Endothelial cell of umbilical vein (primary cell): Measurements from ENCODE around the gene TIMM17A. TPM values are rescaled to one million over a fixed set of nuclear protein-coding genes. Genes with fewer than 3 reads are reported as not detected.

Experiments
- BruUV-seq: library from RNA; stranded (reverse); fragments of 400-500 nt; replicated peaks from 2 replicates; lab custom pipeline; 2021; lab: Mats Ljungman, UMichigan
- CTCF ChIA-PET: fragments of 300-600, 350-600 bp; sonication (Branson Sonifier 250); formaldehyde crosslinking; loops from one replicate; lab custom pipeline; 2021; ENCODE audit warnings: antibody characterized with exemption, inconsistent platforms; lab: Charles Lee
- POLR2A ChIA-PET: fragments of 300-600, 350-600 bp; sonication (Branson Sonifier 250); formaldehyde crosslinking; loops from one replicate; lab custom pipeline; 2021; ENCODE audit warnings: antibody characterized with exemption, inconsistent platforms; lab: Charles Lee
- DNase-seq: peaks from one replicate; pipeline ENCODE4 v3.0.0-alpha.2; 2011; ENCODE audit warnings: low read depth, low spot score
- FAIRE-seq: peaks from 2 replicates; lab custom pipeline; 2011; peaks lifted over from hg19 to GRCh38; lab: Jason Lieb, UNC
- H2AFZ ChIP-seq: 2 replicates; pipeline ENCODE4 v1.6.0; 2012; ENCODE audit warnings: low read depth, low read length, control low read depth, inconsistent platforms
- H3K27ac ChIP-seq: 2 replicates; pipeline ENCODE4 v1.5.1; 2011; ENCODE audit warnings: low read depth, mild to moderate bottlenecking, control low read depth, low read length, moderate library complexity; ENCODE audit not compliant: insufficient read depth
- H3K27me3 ChIP-seq, 2 experiments: 2 replicates each; pipeline versions ENCODE4 v1.6.0 to v1.6.1; 2011; ENCODE audit warnings: low read length in 2 of 2, mixed read lengths in 1 of 2; ENCODE audit not compliant: control insufficient read depth in 2 of 2, insufficient read depth in 2 of 2
- H3K36me3 ChIP-seq, 2 experiments: 2 replicates in 1 of 2; 3 replicates in 1 of 2; pipeline ENCODE4 v1.5.1; 2011; ENCODE audit warnings: low read length in 2 of 2, mild to moderate bottlenecking in 1 of 2, moderate library complexity in 1 of 2; ENCODE audit not compliant: control insufficient read depth in 2 of 2, insufficient read depth in 2 of 2; ENCODE audit errors: extremely low read depth in 1 of 2
- H3K4me1 ChIP-seq: 3 replicates; pipeline ENCODE4 v1.5.1; 2011; ENCODE audit warnings: mild to moderate bottlenecking, low read length; ENCODE audit not compliant: control insufficient read depth, insufficient read depth; ENCODE audit errors: extremely low read depth
- H3K4me2 ChIP-seq: 2 replicates; pipeline ENCODE4 v1.6.1; 2011; ENCODE audit warnings: low read length, control low read depth, mixed read lengths; ENCODE audit not compliant: insufficient read depth
- H3K4me3 ChIP-seq, 3 experiments: fragments of 200-600 bp in 1 of 3; sonication (generic), shearing (Covaris generic) in 1 of 3; replicated peaks in 1 of 3; 2 replicates each; pipeline ENCODE4 v1.5.1; 2011 to 2016; ENCODE audit warnings: control low read depth in 3 of 3, low read length in 3 of 3, mild to moderate bottlenecking in 2 of 3, inconsistent platforms in 1 of 3, low read depth in 1 of 3, moderate library complexity in 1 of 3; ENCODE audit not compliant: insufficient read depth in 1 of 3
- H3K79me2 ChIP-seq: 2 replicates; pipeline ENCODE4 v1.6.0; 2012; ENCODE audit warnings: low read length, inconsistent platforms; ENCODE audit not compliant: control insufficient read depth, insufficient read depth
- H3K9ac ChIP-seq: replicated peaks from 2 replicates; pipeline ENCODE3; 2011; ENCODE audit warnings: low read length, control low read depth; ENCODE audit not compliant: insufficient read depth; ENCODE audit errors: extremely low read depth
- H3K9me1 ChIP-seq: replicated peaks from 3 replicates; pipeline ENCODE4 v1.6.0; 2011; ENCODE audit warnings: mild to moderate bottlenecking, low read length; ENCODE audit not compliant: control insufficient read depth, insufficient read depth; ENCODE audit errors: extremely low read depth
- H3K9me3 ChIP-seq: replicated peaks from 2 replicates; pipeline ENCODE4 v1.5.1; 2012; ENCODE audit warnings: low read length, inconsistent platforms; ENCODE audit not compliant: control insufficient read depth, insufficient read depth
- H4K20me1 ChIP-seq: replicated peaks from 2 replicates; pipeline ENCODE3; 2011; ENCODE audit warnings: mild to moderate bottlenecking, low read length; ENCODE audit not compliant: control insufficient read depth, insufficient read depth; ENCODE audit errors: extremely low read depth
- CTCF ChIP-seq, 2 donors: IDR thresholded peaks; 1 replicate in 1 of 2; 2 replicates in 1 of 2; pipeline ENCODE4 v1.5.1; 2011; ENCODE audit warnings: low read length in 2 of 2, mild to moderate bottlenecking in 2 of 2, moderate library complexity in 2 of 2, control low read depth in 1 of 2, inconsistent platforms in 1 of 2, low read depth in 1 of 2; ENCODE audit not compliant: insufficient read depth in 1 of 2; ENCODE audit errors: extremely low read depth in 1 of 2
- EZH2 ChIP-seq: IDR thresholded peaks from 2 replicates; pipeline ENCODE4 v1.6.1; 2012; ENCODE audit warnings: borderline replicate concordance, low read depth, mild to moderate bottlenecking, moderate library complexity, low read length, inconsistent platforms; ENCODE audit not compliant: severe bottlenecking
- FOS ChIP-seq: IDR thresholded peaks from 2 replicates; pipeline ENCODE4 v1.6.1; 2011; ENCODE audit warnings: mild to moderate bottlenecking, low read length, moderate library complexity, borderline replicate concordance; ENCODE audit not compliant: insufficient read depth
- GATA2 ChIP-seq: IDR thresholded peaks from 2 replicates; pipeline ENCODE4 v1.7.0; 2011; ENCODE audit warnings: low read depth, mild to moderate bottlenecking, moderate library complexity, mixed read lengths, low read length; ENCODE audit not compliant: insufficient read length, insufficient read depth
- JUN ChIP-seq: IDR thresholded peaks from 2 replicates; pipeline ENCODE4 v1.6.1; 2011; ENCODE audit warnings: borderline replicate concordance, low read depth; ENCODE audit not compliant: insufficient read length, insufficient read depth
- MAX ChIP-seq: IDR thresholded peaks from 2 replicates; pipeline ENCODE4 v1.6.1; 2011; ENCODE audit not compliant: insufficient read depth, insufficient read length
- MYC ChIP-seq: IDR thresholded peaks from one replicate; pipeline ENCODE4 v1.6.1; 2011; ENCODE audit warnings: mild to moderate bottlenecking, low read depth, low read length
- POLR2A ChIP-seq: IDR thresholded peaks from 2 replicates; pipeline ENCODE4 v1.6.1; 2012; ENCODE audit warnings: low read depth, mild to moderate bottlenecking, control low read depth, low read length
- POLR2AphosphoS5 ChIP-seq: IDR thresholded peaks from 2 replicates; pipeline ENCODE4 v1.6.1; 2012; ENCODE audit warnings: low read depth, mild to moderate bottlenecking, control low read depth, low read length, moderate library complexity; ENCODE audit not compliant: insufficient read depth
- dilution Hi-C: fragments of 300-500 bp; cut with MboI; formaldehyde crosslinking; loops from one replicate; pipeline ENCODE4 v1.15.0; 2019; ENCODE audit warnings: low sequenced_read_pairs; ENCODE audit not compliant: extremely low pct_ligation_motif_present
- intact Hi-C: fragments of 100-400 bp; cut with micrococcal nuclease; formaldehyde crosslinking; loops from one replicate; pipeline ENCODE4 v1.10.0; 2022
- polyA plus RNA-seq, 4 experiments: library from polyadenylated mRNA; depleted of rRNA in 3 of 4; stranded (reverse) in 3 of 4; unstranded in 1 of 4; fragments of >200 nt; gene quantifications; 2 replicates each; pipeline versions ENCODE4 v1.2.1 to v1.2.3, GENCODE V29; 2011 to 2012; ENCODE audit warnings: missing spikeins in 1 of 4
- total RNA-seq: library from RNA; stranded (reverse); gene quantifications from 2 replicates; pipeline ENCODE4 v1.2.3, GENCODE V29; 2021

The TIMM17A gene
- total and polyA plus RNA-seq, 2 donors (not counting 3 experiments of a cell fraction or from before 2014, with no cell fraction given), result 57.9 to 105 TPM

- no peaks in the 10 kb centered on the region for H3K4me1 ChIP-seq
- H3K4me2 ChIP-seq, result no peak overlapping the region
- no peak overlapping the region for H3K4me3 ChIP-seq
- H2AFZ ChIP-seq, result no peak overlapping the region
- no peaks in the 10 kb centered on the region for H4K20me1 ChIP-seq
- DNase-seq, result no peak
- BruUV-seq, result no TSS peak
- no peak overlapping the region for H3K27ac ChIP-seq
- no peaks in the 10 kb centered on the region for H3K79me2 ChIP-seq
- peaks cover 0 to 8% of the 10 kb centered on the region in 2 experiments for H3K27me3 ChIP-seq
- no peak overlapping the region for H3K9ac ChIP-seq
- H3K9me3 ChIP-seq, result no peaks in the 10 kb centered on the region
- dilution Hi-C loops, result no loop called here
- TF ChIP-seq POLR2AphosphoS5, result no peak
- no peak for TF ChIP-seq JUN
- TF ChIP-seq EZH2, result no peak
- no peak for TF ChIP-seq FOS
- TF ChIP-seq POLR2A, result no peak
- no peak for TF ChIP-seq MYC
- no peak for TF ChIP-seq MAX
- TF ChIP-seq GATA2, result no peak
- TF ChIP-seq CTCF (IDR thresholded peaks at IDR 0.05; ENCODE audit: extremely low read depth in 1 of 2, insufficient read depth in 1 of 2, low read depth in 1 of 2, low read length in 2 of 2), result no peak
- intact Hi-C loops, result no loop called here
- ChIA-PET CTCF (no interaction called here), POLR2A (no interaction called here)
- no peaks in the 10 kb centered on the region for H3K36me3 ChIP-seq
- no peaks in the 10 kb centered on the region for H3K9me1 ChIP-seq
- no peak for FAIRE-seq
Measured at GRCh38 chr1:202015662-202015937, 60.3 kb downstream of the TIMM17A start.
